ENCODE data around the gene FNBP1. TPM values are rescaled to one million over a fixed set of nuclear protein-coding genes. Genes with fewer than 3 reads are reported as not detected.

Gene FNBP1
- polyA plus RNA-seq, 1 of the 3 experiments (the other 2 are of a cell fraction) = 11.0 TPM

- H3K9ac ChIP-seq = no peak overlapping the region
- no peak overlapping the region for H3K4me3 ChIP-seq (ENCODE audit: low read depth in 2 of 2, low read length in 1 of 2)
- TF ChIP-seq CHD2 (IDR thresholded peaks at IDR 0.05; ENCODE audit: low read length, partially characterized antibody) (no peak), CTCF (IDR thresholded peaks at IDR 0.05) (no peak), EZH2phosphoT487 (IDR thresholded peaks at IDR 0.05; ENCODE audit: borderline replicate concordance, low read depth) (no peak), TCF12 (IDR thresholded peaks at IDR 0.05) (no peak), USF2 (IDR thresholded peaks at IDR 0.05; ENCODE audit: borderline replicate concordance, low read depth, low read length) (no peak), RAD21 (IDR thresholded peaks at IDR 0.05; ENCODE audit: low read length) (no peak), GABPA (IDR thresholded peaks at IDR 0.05; ENCODE audit: low read depth) (no peak), ELF1 (IDR thresholded peaks at IDR 0.05) (no peak), JUND (IDR thresholded peaks at IDR 0.05) (no peak), FOSL2 (IDR thresholded peaks at IDR 0.05; ENCODE audit: borderline replicate concordance, low read depth) (no peak), SIN3A (IDR thresholded peaks at IDR 0.05; ENCODE audit: borderline replicate concordance, low read depth, low read length) (no peak), POLR2AphosphoS5 (IDR thresholded peaks at IDR 0.05; ENCODE audit: low read depth, low read length) (no peak)
- TF ChIP-seq, protein P1, sequence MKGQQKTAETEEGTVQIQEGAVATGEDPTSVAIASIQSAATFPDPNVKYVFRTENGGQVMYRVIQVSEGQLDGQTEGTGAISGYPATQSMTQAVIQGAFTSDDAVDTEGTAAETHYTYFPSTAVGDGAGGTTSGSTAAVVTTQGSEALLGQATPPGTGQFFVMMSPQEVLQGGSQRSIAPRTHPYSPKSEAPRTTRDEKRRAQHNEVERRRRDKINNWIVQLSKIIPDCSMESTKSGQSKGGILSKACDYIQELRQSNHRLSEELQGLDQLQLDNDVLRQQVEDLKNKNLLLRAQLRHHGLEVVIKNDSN (IDR thresholded peaks at IDR 0.05; ENCODE audit: borderline replicate concordance, low read depth) = no peak
- TF ChIP-seq, protein P2, sequence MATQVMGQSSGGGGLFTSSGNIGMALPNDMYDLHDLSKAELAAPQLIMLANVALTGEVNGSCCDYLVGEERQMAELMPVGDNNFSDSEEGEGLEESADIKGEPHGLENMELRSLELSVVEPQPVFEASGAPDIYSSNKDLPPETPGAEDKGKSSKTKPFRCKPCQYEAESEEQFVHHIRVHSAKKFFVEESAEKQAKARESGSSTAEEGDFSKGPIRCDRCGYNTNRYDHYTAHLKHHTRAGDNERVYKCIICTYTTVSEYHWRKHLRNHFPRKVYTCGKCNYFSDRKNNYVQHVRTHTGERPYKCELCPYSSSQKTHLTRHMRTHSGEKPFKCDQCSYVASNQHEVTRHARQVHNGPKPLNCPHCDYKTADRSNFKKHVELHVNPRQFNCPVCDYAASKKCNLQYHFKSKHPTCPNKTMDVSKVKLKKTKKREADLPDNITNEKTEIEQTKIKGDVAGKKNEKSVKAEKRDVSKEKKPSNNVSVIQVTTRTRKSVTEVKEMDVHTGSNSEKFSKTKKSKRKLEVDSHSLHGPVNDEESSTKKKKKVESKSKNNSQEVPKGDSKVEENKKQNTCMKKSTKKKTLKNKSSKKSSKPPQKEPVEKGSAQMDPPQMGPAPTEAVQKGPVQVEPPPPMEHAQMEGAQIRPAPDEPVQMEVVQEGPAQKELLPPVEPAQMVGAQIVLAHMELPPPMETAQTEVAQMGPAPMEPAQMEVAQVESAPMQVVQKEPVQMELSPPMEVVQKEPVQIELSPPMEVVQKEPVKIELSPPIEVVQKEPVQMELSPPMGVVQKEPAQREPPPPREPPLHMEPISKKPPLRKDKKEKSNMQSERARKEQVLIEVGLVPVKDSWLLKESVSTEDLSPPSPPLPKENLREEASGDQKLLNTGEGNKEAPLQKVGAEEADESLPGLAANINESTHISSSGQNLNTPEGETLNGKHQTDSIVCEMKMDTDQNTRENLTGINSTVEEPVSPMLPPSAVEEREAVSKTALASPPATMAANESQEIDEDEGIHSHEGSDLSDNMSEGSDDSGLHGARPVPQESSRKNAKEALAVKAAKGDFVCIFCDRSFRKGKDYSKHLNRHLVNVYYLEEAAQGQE (IDR thresholded peaks at IDR 0.05; ENCODE audit: low read depth, low read length) = no peak
- TF ChIP-seq, protein P3, sequence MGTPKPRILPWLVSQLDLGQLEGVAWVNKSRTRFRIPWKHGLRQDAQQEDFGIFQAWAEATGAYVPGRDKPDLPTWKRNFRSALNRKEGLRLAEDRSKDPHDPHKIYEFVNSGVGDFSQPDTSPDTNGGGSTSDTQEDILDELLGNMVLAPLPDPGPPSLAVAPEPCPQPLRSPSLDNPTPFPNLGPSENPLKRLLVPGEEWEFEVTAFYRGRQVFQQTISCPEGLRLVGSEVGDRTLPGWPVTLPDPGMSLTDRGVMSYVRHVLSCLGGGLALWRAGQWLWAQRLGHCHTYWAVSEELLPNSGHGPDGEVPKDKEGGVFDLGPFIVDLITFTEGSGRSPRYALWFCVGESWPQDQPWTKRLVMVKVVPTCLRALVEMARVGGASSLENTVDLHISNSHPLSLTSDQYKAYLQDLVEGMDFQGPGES (IDR thresholded peaks at IDR 0.05; ENCODE audit: low read depth, low read length) = no peak
- H3K4me2 ChIP-seq = no peak overlapping the region
- H3K27me3 ChIP-seq (ENCODE audit: insufficient read depth) = no peaks in the 10 kb centered on the region
- peaks cover 11 to 24% of the 10 kb centered on the region in 2 experiments for H3K36me3 ChIP-seq (replicated peaks in 1 of 2; ENCODE audit: control insufficient read depth in 1 of 2, insufficient read depth in 2 of 2, low read length in 1 of 2)
- no peaks in the 10 kb centered on the region for H4K20me1 ChIP-seq (ENCODE audit: insufficient read depth)
- H3K79me2 ChIP-seq (ENCODE audit: insufficient read depth) = no peaks in the 10 kb centered on the region
- peaks cover 19% of the 10 kb centered on the region for H3F3A ChIP-seq (replicated peaks; ENCODE audit: insufficient read depth)
- peaks cover 20 to 31% of the 10 kb centered on the region in 2 experiments; a peak in 2 of 4 replicates for H3K4me1 ChIP-seq (ENCODE audit: control insufficient read depth in 1 of 2, insufficient read depth in 2 of 2, low read depth in 1 of 2, low read length in 1 of 2)
- ChIA-PET CTCF (interaction anchor here (1.1 kb wide), 1 partner anchor 18 kb away, joined by 3 read pairs; no protein-coding TSS in a partner anchor), POLR2A (no interaction called here)
- 95% methylated on average over 31 of the region's 31 CpGs for WGBS (ENCODE audit: low lambda C conversion rate)
- no peak overlapping the region for H3K27ac ChIP-seq (ENCODE audit: low read depth in 2 of 2, low read length in 1 of 2)
- no peak for DNase-seq
- H3K9me2 ChIP-seq = no peaks in the 10 kb centered on the region
- no peak overlapping the region for H2AFZ ChIP-seq (ENCODE audit: low read depth)
- no peaks in the 10 kb centered on the region for H3K9me3 ChIP-seq
Observed at GRCh38 chr9:129889122-129889940, 153.7 kb downstream of the FNBP1 start.
